Activated CD8-positive, alpha-beta memory T cell treated with anti-CD3 and anti-CD28 coated beads for 36 hours (primary cell): Measurements from ENCODE around the gene RPRD2. TPM values are rescaled to one million over a fixed set of nuclear protein-coding genes. Genes with fewer than 3 reads are reported as not detected.

Experiments
- CTCF ChIA-PET: fragments of 350-600 bp; sonication (Branson Sonifier 250); formaldehyde crosslinking; loops from one replicate; lab custom pipeline; 2021; ENCODE audit warnings: antibody characterized with exemption; lab: Charles Lee
- POLR2A ChIA-PET: fragments of 350-600 bp; sonication (Branson Sonifier 250); formaldehyde crosslinking; loops from one replicate; lab custom pipeline; 2021; ENCODE audit warnings: antibody characterized with exemption; lab: Charles Lee
- total RNA-seq, 2 experiments: library from RNA; stranded (reverse); gene quantifications; one replicate each; pipeline ENCODE4 v1.2.3, GENCODE V29; 2021

The RPRD2 gene
- total RNA-seq, 2 experiments from 2014 or later: 20.1 to 20.4 TPM

DNA sequence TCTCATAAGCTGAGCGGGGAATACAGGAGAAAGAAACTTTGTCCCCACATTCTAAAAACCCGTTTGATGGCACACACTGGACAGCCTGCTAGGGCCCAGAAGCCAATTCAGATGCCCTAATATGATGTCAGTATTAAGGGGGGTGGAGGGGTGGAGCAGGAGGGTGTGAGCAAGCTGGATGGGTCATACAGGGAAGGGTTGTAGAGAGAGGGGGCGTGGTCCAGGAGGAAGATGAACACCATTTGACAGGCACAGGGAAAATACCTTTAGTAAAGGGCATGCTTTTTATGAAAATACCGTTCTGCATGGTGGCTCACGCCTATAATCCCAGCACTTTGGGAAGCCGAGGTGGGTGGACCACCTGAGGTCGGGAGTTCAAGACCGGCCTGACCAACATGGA, 129.2 kb downstream of the RPRD2 start:
- ChIA-PET CTCF (interaction anchor here (1.4 kb wide), 1 partner anchor 59 kb away, joined by 3 read pairs; no protein-coding TSS in a partner anchor), POLR2A (interaction anchor here (0.6 kb wide), 1 partner anchor 372 kb away, joined by 6 read pairs; no protein-coding TSS in a partner anchor)

DNA sequence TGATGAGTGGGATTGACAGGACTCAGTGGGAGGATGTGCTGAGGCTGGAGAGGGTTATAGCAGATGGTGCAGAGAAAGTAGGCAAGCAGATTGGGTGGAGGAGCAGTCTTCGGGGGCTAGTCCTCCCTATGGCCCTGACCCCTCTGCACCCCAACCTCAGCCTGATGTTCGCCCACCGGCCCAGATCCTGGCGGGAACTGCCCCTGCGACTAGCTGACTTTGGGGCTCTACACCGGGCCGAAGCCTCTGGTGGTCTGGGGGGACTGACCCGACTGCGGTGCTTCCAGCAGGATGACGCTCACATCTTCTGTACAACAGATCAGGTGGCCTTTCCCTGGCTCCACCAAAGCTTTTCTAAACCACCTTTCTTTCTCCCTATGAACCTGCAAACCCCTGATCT, 134.4 kb downstream of the RPRD2 start:
- ChIA-PET CTCF (no interaction called here), POLR2A (no interaction called here)

DNA sequence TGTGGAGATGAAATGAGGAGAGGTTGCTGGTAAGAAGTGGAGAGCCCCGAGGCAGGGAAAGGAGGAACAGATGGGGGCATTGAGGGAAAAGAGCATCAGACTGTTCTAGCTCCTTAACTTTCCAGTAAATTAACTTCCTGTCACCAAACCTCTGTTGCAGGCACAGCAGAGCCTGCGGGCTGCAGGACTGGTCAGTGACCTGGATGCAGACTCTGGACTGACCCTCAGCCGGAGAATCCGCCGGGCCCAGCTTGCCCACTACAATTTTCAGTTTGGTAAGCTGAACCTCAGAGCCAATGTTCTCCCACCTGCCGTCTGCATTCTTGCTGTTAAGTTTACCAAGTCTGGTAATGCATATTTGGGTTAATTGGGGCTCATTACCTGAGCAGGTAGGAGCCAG, 141.5 kb downstream of the RPRD2 start:
- POLR2A ChIA-PET: no interaction called here
- CTCF ChIA-PET: no interaction called here

DNA sequence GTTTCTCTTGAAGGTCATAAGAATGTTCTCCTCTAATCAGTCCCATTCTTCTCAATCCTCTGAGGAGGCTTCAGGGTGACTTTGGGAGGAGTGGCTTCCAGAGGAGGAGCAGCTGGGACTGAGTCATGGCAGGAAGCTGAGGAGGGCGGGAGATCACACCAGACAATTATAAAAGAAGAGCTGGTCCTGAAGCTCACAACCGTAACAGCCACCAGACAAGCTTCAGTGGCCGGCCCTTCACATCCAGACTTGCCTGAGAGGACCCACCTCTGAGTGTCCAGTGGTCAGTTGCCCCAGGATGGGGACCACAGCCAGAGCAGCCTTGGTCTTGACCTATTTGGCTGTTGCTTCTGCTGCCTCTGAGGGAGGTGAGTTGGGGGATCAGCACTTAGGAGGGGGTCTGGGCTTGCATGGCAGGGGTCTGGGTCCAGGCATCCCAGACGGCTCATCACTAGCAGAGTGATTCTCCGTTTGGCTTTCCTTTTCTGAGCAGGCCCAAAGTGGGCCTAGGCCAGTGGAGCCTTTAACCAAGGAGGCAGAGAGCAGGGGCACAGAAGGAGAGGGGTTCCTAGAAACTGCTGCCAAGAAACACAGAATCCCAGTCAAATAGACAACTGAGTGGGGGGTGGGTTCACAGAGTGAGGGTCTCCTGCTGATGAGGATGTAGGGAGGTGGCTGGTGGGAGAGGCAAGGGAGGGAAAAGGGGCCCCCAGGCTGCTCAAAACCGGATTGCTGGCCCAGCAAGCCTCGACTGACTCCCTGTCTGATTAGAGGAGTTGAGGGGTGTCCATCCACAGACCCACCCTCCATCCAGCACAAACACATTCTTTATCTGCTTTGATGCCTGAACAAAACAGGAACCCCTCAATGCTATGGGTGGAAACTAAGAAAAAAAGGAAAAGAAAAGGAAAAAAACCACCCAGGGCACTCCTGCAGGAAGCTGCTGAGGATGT, 144.2 kb downstream of the RPRD2 start, which contains the start of gene ECM1:
TSS of gene ECM1 (plus strand) at position 198 of the 953 bp plus-strand sequence. CDS start at position 299, 101 bp downstream.
- ChIA-PET POLR2A (interaction anchor here (0.6 kb wide), 1 partner anchor 22 kb away, joined by 3 read pairs; no protein-coding TSS in a partner anchor), CTCF (interaction anchor here (1.3 kb wide), 1 partner anchor 24 kb away, joined by 3 read pairs; no protein-coding TSS in a partner anchor)

DNA sequence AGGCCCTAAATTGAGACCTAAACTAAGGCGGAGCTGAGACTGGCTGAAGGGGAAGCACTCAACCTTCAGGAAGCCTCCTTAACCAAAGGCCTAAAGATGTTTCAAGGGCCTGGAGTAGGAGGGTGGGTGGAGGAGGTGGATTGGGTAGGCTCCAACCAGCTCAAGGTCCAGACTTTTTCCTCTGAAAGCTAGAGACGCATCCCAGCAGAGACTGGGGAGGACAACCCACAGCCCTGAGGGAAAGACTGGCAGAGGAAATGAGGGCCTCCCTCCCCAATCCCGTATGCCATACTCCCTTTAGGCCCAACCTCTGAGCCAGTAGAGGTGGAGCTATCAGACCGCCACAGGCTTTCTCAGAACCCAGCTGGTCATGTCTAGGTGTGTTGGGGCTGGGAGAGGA, 145.0 kb downstream of the RPRD2 start:
- CTCF ChIA-PET: interaction anchor here (0.6 to 1.3 kb wide), 2 partner anchors 24 kb away, joined by 3 read pairs; no protein-coding TSS in a partner anchor

DNA sequence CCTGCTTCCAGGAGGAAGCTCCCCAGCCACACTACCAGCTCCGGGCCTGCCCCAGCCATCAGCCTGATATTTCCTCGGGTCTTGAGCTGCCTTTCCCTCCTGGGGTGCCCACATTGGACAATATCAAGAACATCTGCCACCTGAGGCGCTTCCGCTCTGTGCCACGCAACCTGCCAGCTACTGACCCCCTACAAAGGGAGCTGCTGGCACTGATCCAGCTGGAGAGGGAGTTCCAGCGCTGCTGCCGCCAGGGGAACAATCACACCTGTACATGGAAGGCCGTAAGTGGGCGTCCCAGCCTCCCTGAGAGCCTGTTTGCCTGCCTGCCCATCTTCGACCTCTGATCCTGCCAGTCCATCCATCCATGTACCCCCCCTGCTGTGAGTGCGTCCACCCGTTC, 147.6 kb downstream of the RPRD2 start:
- POLR2A ChIA-PET: interaction anchor here (1.1 kb wide), 1 partner anchor 25 kb away, joined by 3 read pairs; the partner anchor contains the start of gene TARS2
- CTCF ChIA-PET: interaction anchor here (0.6 kb wide), 1 partner anchor 205 kb away, joined by 3 read pairs; no protein-coding TSS in a partner anchor

More for the DNA sequence above, 145.0 kb downstream of the RPRD2 start:
- POLR2A ChIA-PET: no interaction called here

DNA sequence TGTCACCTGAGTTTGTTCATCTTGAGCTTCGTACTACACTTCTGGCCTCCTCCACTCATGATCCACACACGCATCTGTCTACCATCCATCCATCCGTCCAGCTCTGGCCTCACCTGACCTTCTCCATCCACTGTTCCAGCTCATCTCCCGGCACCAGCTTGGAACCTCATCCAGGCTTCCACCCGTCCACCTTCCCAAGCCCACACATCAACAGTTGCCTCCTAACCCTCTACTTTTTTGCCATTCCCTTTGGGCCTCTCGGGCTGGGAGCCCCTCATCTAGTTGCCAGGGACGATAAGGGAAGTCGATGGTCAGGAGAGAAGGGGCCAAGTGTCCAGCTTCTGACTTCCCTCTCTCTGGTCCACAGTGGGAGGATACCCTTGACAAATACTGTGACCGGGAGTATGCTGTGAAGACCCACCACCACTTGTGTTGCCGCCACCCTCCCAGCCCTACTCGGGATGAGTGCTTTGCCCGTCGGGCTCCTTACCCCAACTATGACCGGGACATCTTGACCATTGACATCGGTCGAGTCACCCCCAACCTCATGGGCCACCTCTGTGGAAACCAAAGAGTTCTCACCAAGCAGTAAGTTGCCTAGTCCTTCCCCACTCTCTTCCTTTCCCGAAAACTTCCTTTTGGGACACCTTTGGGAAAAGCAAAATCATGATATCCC, 148.2 kb downstream of the RPRD2 start:
- POLR2A ChIA-PET: interaction anchor here (1.1 kb wide), 1 partner anchor 25 kb away, joined by 3 read pairs; the partner anchor contains the start of gene TARS2
- CTCF ChIA-PET: interaction anchor here (0.6 kb wide), 1 partner anchor 205 kb away, joined by 3 read pairs; no protein-coding TSS in a partner anchor

DNA sequence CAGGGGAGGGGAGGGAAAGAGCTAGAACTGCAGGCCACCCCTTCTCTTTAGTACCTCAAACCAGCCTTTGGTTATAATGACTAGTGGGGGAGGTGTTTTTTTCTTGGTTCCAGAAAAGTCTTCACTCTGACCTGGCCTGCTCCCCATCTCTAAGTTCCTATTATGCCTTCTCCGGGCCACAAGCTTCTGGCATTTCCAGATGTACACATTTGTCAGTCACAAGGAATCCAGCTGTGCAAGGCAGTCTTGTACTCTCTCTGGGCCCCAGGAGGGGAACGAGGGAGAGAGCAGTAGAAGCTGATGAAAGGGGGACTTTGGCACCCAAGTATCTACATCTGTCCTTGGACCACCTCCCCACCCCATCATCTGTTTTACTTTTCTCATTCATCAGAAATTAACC, 148.9 kb downstream of the RPRD2 start:
- POLR2A ChIA-PET: interaction anchor here (1.1 kb wide), 1 partner anchor 26 kb away, joined by 3 read pairs; the partner anchor contains the start of gene TARS2
- CTCF ChIA-PET: no interaction called here

DNA sequence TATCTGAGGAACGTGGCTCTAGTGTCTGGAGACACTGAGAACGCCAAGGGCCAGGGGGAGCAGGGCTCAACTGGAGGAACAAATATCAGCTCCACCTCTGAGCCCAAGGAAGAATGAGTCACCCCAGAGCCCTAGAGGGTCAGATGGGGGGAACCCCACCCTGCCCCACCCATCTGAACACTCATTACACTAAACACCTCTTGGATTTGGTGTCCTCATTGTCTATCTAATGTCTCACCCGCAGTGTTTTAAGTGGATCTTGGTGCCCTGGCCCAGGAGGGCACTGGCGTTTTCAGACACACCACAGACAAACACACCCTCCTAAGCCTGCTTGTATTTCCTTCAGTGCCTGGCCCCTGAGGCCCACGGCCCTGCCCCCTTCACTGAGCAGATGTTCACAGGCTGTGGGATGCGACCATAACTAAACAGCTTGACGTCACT, 149.4 kb downstream of the RPRD2 start:
- CTCF ChIA-PET: interaction anchor here (0.6 to 1.2 kb wide), 3 partner anchors 25 to 53 kb away, joined by 3 to 4 read pairs (median 3); no protein-coding TSS in a partner anchor
- POLR2A ChIA-PET: no interaction called here

DNA sequence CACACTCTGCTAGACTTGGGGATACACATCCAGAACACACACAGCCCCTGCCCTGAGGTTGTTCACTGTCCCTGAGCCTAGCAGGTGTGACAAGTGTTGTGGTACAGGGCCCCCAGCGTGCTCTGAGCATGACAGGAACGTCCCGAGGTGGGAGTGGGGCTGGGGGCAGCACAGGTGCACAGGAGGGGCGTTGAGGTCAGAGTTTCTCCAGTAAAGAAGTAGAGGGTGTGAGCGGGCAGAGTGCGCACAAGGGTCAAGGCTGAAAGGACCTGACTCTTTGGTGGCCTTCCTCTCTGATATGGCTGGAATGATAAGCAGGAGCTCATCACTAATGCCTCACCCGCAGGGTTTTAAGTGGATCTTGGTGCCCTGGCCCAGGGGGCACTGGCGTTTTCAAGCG, 150.3 kb downstream of the RPRD2 start:
- ChIA-PET CTCF (interaction anchor here (0.9 to 1.3 kb wide), 4 partner anchors 25 to 49 kb away, joined by 3 to 4 read pairs (median 4); no protein-coding TSS in a partner anchor), POLR2A (interaction anchor here (1.7 kb wide), 1 partner anchor 27 kb away, joined by 7 read pairs; the partner anchor contains the start of gene TARS2)

DNA sequence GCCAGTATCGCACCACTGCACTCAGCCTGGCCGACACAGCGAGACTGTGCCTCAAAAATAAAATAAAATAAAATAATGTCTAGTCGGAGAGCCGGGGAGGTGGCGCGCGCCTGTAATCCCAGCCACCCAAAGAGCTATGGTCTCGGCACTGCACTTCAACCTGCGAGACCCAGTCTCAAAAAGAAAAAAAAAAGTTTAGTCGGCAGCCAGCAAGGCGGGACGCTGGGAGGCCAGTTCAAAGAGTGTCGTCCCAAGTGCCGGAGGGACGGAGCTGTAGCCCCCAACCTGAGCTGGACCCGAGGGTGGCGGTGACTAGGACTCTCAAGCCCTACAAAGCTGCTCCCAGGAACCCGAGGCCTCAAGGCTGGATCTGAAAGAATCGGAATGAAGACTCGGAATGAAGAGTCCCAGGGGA, 151.0 kb downstream of the RPRD2 start:
- ChIA-PET POLR2A (interaction anchor here (0.5 to 1.7 kb wide), 4 partner anchors 28 to 396 kb away, joined by 3 to 7 read pairs (median 6); partner anchors contain the start of genes RPRD2 and TARS2), CTCF (interaction anchor here (0.7 to 2.0 kb wide), 5 partner anchors 18 to 465 kb away, joined by 3 to 5 read pairs (median 3); no protein-coding TSS in a partner anchor)

DNA sequence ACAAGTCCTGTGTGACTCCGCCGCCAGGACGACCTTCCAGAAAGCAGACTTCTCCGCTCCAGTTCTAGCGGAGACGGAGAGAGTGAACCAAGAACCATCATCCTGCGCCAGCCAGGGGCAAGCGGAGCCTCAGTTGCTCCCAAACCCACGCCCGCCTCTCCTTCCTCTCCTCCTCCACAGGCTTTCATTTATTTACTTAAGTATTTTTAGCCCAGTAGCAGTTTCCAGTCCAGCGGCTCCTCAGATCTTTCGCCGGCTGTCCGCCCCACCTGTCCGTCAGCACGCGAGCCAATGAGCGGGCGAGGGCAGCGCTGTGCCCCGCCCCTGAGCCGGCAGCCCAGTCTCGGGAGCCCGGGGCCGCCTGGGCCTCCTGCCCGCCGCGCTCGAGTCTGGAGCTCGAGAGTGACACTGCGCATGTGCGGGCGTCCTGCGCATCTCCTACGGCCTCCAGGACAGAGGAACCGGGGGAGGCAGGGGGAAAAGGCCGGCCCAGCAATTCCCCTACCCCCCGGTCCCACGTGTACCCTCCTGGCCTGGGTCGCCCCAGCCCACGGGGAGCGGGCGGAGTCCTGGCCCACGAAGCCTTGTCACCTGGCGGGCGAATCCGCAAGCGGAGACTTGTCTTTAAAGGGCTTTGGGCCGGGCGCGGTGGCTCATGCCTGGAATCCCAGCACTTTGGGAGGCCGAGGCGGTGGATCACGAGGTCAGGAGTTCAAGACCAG, 151.5 kb downstream of the RPRD2 start, which contains the start of gene FALEC:
TSS of gene FALEC (plus strand) at position 425 of the 722 bp plus-strand sequence.
- CTCF ChIA-PET: interaction anchor here (0.6 to 2.7 kb wide), 12 partner anchors 18 to 465 kb away, joined by 3 to 10 read pairs (median 3); no protein-coding TSS in a partner anchor
- POLR2A ChIA-PET: interaction anchor here (0.5 to 1.7 kb wide), 6 partner anchors 28 to 395 kb away, joined by 3 to 8 read pairs (median 6); partner anchors contain the start of genes RPRD2 and TARS2

DNA sequence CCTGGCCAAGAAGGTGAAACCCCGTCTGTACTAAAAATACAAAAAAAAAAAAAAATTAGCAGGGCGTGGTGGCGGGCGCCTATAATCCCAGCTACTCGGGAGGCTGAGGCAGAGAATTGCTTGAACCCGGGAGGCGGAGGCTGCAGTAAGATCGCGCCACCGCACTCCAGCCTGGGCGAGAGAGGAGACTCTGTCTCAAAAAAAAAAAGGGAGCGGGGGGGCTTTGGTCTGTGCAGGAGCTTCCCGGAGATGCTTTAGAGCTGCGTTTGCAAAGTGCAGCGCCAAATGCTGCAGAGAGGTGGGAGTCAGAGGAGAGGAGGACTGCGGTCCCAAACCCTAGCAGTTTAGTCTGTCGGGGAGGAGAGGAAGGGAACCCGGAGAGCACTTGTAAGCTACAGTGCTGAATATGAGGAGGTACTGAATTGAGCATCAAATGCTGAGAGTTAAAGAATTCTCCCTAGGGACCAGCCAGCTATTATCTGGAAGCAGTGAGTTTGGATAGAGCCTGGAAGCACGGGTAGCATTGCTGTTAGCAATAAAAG, 152.2 kb downstream of the RPRD2 start:
- ChIA-PET POLR2A (interaction anchor here (0.6 to 1.7 kb wide), 5 partner anchors 16 to 152 kb away, joined by 3 to 8 read pairs (median 6); partner anchors contain the start of genes RPRD2 and TARS2), CTCF (interaction anchor here (0.6 to 2.7 kb wide), 10 partner anchors 17 to 464 kb away, joined by 3 to 10 read pairs (median 3); no protein-coding TSS in a partner anchor)

DNA sequence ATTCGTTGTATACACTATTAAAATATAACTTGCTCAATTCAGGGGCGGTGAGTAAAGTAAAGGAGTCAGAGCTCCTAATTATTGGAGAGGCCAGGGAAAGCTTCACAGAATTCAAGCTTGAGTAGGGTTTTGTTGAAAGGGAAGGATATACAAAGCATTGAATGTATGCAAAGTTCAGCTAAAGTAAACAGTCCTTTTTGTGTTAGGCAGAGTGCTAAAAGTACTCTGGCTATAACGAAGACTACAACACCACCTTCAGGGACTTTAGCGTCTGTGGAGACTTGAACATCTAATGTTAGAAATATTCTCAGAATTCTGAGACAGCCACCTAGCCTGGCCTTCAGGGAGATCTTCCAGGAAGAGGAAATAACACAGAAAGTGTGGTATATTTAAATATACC, 152.7 kb downstream of the RPRD2 start:
- CTCF ChIA-PET: interaction anchor here (0.7 to 2.7 kb wide), 7 partner anchors 17 to 464 kb away, joined by 3 to 10 read pairs (median 3); no protein-coding TSS in a partner anchor
- POLR2A ChIA-PET: interaction anchor here (0.7 kb wide), 1 partner anchor 16 kb away, joined by 3 read pairs; no protein-coding TSS in a partner anchor

DNA sequence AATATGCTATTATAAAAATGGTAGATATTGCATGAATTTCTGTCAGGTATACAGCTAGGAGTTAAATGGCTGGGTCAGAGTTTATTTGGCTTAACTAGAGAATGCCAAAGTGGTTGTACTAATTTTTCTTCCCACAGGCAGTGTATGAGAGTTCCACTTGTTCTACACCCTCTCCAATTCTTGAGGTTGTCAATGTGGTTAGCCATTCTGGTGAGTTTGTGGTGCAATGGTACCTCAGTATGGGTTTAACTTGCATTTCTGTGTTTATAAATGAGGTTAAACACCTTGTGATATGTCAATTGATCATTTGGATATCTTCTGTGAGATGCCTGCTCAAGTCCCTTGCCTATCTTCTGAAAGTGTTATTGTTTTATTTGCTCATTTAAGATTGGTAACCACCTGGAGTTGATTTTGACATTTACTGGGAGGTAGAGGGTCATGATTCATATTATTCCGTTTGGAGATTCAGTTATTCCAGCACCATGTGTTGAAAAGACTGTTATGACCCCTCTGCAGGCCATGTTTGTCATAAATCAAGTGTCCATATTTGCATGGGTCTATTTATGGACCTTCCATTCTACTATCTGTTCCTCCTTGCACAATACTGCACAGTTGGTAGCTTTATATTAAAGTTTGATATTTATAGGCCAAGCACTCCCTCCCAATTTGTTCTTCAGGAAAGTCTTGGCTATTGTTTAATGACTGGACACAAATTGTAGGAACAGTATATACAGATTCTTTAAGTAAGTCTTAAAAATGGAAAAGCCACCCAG, 157.4 kb downstream of the RPRD2 start:
- ChIA-PET CTCF (interaction anchor here (0.6 kb wide), 1 partner anchor 550 kb away, joined by 5 read pairs; no protein-coding TSS in a partner anchor), POLR2A (no interaction called here)

DNA sequence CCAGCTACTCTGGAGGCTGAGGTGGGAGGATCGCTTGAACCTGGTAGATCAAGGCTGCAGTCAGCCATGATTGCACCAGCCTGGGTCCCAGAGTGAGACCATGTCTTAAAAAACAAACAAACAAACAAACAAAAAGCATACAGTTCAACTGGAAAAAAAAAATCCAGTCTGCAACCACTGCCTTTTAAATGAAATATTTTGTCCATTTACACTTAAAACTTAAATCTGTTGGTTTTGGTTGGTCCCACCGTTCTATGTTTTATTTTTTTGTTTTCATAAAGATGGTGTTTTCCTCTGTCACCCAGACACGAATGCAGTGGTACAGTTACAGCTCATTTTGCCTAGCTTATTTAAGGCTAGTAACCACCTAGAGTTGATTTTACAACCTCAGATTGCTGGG, 161.4 kb downstream of the RPRD2 start:
- POLR2A ChIA-PET: no interaction called here
- CTCF ChIA-PET: no interaction called here
